ENCODE measurements around the gene GPRC5B.

GPRC5B gene

DNA sequence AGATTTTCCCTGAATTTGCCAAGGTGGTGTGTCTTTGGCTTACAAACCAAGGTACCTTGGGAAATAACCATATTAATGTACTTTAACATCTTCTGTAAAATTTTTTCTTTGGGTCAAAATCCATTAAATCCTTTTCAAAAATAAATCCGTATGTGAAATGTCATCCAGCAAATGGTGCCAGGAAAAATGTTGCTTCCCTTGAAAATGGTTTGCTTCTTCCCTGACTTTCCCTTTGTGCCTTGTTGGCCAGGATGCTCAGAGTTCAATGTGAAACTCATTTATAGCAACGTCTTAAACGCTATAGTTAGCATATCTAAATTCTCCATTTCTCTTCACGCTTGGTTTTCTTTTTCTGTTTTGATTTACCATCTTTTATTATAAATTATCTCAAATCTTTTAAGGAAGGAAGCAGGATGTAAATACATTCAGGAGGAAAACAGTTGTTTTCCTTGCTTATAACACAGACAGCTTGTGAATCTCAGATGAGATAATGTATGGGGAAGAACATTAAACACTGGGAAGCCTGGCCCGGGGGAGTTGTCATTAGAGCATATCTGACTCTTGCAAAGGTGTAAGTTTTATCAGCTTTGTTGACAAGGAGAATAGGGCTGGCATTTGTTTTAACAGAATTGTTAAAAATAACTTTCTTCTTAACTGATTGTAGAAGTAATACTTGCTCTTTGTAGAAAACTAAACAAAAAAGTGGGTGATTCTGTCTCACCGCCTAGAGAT, 42.1 kb downstream of the GPRC5B start:
- no peak for DNase-seq

DNA sequence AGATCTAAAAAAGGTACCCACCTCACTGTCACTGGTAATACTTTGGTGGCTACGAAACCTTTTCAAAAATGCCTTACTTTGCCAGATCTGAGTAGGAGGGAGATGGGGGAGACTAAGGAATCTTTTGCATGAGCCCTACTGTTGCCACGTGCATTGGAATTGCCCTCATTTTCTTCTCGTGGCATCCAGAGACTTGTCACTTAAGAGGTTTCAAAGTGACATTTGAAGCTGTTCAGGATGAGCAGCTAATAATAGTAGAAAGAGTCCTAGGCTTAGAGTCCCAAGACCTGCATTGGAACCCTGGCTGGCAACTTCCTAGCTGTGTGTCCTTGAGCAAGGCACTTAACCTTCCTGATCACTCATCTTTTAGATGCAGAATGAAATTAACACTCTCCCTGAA, 43.5 kb downstream of the GPRC5B start:
- DNase-seq = no peak

DNA sequence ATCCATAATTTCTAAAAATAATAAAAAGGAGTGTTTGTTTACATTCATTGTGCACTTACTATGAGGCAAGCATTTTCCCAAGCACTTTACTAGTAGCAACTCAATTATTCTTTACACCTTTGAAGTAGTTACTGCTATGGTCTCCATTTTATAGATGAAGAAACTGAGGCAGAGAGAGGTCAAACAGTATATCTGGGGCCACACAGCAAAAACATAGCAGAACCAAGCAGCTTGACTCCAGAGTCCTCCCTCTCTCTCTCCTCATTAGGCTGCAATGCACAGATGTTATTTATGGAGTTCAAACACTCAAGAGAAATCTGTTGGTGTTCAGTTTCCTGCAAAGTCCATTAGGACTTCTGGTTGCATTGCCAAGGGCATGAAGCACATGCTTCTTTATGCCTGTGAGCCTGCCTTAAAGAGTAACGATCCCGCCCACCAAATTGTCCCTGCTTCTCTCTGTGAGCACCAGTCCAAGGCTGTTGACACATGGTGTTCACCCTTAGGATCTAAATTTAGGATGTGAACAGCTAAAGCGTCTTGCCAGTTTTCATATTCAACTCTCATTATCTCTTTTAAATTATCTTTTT, 44.0 kb downstream of the GPRC5B start:
- DNase-seq = peak; percentile 90

DNA sequence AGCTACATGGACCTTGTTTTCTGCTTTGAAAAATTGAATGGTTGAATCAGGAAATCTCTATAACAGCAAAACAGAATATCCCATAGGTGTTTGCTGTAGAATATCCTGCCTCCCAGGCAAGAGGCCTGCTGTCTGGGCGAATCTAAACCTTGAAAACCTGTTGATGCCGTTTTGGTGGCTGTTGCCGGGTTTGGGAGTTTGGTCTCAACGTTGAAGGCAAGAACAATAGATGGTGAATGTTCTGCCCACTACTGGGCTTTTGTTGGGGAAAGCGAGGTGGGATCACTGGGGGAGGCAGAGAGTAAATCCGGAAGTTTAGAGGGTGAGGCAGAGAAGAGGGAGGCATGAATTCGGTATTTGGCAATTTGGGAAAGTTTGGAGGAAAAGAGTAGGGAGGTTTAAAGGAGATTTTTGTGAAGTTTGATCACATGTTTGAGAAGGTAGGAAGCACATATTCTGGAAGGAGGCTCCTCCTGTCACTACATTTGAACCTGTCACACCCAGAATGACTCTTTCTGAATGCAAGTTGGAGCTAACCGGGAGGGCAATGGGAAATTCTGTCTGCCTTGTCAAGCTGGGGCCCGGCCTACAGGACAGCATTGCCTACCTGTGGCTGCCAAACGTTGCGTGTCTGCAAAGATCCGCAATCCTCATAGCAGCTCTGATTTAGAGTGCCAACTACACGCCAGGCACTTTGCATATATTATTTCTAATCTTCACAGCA, 46.5 kb downstream of the GPRC5B start:
- DNase-seq = no peak

DNA sequence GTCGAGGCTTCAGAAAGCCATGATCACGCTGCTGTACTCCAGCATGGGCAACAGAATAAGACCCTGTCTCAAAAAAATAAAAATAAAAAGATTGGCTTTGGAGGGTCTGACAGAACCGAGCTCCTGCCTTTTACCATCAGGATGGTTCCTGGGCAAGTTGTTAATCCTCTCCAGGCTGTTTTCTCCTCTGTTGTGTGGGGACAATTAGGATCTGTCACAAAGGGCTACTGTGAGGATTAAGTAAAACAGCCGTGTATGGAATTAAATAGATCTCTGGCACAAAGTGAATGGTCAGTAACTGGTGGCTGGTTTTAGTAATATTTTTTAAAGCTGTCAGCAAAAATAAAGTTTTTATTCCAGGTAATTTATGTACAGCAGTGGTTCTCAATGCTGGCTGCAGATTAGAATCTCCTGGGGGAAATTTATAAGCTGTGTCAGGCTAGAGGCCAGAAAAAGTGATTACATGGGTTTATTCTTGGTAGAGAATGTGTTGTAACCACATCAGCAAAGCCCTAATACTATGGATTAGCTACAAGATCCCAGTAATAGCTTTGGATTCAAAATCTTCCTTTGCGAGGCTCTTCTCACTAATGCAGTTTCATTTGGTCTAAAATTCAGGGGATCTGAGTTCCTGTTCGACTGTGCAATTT, 47.2 kb downstream of the GPRC5B start:
- DNase-seq = no peak

DNA sequence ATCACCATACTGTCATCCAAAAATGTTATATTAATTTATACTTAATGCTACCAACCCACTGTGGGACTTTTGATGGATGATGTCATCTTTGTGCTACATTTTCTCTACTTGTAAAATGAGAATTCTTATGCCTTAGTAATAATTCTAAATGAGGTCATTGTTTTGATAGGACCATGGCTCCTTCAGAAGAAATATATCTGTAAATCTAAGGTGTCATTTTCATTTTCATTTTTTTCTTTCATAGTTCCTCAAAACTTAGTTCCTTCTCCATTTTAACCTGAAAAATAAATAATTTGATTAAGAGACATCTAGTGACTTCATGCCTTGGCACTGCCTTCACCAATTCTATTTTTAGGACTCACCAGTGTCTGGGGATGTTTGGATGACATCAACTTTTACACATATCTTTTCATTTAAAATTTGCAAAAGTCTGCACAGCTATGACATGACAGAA, 48.7 kb downstream of the GPRC5B start:
- DNase-seq = no peak

DNA sequence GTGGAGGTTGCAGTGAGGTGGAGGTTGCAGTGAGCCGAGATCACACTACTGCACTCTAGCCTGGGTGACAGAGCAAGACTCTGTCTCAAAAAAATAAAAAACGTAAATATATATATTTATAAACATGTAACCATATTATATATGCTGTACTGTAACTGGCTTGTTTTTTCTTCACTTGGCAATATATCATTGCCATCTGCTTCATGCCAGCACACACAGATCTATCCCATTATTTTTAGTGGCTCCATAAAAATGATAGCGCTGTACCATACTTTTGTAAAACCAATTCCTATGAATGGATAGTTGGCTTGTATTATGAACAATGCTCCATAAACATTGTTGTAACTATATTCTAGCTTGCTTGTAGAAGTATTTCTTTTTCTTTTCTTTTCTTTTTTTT, 49.5 kb downstream of the GPRC5B start:
- no peak for DNase-seq

DNA sequence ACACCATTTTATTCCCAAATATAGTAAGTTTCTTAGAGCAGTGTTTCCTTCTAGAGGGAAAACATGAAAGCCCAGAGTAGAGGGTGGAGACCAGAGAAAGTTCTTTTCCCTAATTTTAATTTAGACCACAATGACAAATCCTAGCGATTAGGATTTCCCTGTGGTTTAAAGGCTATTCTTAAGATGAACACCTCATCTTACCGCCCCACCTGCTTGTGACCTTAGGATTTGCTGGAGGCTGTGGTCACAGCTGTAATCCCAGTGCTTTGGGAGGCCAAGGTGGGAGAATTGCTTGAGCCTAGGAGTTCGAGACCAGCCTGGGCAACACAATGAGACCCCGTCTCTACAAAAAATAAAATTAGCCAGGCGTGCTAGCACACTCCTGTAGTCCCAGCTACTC, 51.1 kb downstream of the GPRC5B start:
- no peak for DNase-seq

DNA sequence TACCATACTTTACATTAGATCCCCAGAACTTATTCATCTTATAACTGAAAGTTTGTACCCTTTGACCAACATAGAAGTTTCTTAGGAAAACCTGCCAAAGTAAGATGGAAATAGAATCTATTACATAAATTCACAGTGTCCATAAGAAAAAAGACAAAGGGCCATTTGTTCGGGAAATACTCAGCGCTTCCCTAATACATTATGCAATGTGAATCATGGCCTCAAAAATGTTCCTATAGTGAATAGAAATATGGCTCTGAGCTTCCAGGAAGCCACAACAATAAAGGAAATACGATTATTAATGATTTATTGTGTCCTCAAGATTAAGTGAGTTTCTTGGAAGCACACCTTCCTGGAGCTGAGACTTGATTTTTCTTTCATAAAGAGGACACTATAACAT, 51.5 kb downstream of the GPRC5B start:
- no peak for DNase-seq

DNA sequence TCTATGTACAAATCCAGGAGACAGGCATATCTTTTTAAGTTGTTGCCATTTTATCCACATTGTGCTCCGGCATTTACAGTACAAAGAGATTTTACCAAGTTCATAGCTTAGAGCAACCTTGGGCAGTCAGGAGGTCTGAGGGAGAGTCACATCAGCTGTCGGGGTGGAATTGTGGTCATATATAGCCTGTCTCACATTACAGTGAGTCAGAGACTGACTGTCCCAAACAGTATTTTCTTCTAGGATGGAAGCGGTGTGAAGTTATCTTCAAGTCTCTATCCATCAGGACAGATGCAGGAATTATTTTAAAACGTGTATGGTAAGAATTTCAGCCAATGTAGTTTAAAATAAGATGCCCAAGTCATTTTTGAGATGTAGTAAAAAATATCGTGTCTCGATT, 53.0 kb downstream of the GPRC5B start:
- no peak for DNase-seq

DNA sequence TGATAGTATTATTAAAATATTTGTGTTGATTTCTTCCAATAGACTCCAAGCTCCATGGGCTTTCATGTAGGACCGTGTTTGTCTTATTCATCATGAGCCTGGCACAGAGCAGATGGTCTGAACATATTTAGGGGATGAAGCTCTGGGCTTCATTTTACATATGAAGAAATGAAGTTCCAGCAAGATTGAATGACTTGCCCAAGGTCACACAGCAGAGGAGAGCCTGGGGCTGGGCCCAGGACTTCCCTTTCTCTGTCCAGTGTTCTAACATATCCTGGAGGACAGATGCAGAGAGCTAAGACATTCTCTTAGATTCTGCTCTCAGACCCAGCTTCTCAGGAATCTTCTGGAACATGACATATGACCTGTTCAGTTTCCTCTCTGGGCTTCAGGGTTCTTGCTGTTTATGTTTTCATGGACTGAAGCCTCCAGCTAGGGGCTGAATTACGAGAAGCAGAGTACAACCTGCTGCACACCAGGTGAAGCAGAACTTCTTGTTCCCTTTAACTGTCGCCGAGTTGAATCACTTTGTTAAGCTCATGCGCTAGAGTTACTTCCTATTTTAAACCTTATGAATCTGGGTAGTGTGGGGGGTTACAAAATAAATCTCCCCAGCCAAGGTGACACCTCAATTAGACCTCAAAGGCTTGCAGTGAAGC, 53.6 kb downstream of the GPRC5B start:
- DNase-seq = no peak

DNA sequence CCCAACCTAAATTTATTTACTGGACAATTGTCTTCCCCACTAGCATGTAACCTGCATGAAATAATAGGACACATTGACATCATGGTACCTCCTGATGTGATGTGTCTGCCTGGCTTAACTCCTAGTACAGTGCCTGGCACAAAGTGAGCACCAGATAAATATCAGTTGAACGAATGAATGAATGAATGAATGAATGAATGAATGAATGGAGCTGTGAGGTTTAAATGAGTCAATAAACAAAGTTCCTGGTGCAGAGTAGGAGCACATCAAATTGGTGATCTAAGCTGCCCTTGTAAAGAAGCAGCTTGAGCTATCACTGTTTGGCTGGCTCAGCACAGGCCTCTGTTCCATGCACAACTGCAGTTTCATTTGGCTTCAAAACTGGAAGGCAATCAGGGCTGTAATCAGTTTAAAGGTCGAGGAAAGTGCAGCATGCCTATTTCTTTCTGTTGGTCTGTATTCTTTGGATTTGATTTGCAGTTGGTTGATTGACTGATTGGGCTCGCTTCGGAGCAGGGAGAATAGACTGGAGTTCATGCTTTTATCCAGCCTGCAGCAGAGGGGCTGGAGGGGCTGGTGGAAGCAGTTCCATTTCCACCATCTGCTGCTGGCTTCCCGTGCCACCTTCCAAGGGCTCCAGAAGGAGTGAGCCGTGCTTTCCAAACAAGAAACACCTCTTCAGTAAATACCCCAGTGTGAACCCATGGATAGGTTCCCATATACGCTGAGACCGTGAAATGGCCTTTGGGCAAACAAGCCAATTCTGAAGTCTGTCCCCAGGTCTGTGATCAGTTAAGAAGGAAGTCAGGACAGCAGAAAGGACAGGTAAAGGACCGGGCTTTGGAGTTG, 54.6 kb downstream of the GPRC5B start:
- DNase-seq = no peak

DNA sequence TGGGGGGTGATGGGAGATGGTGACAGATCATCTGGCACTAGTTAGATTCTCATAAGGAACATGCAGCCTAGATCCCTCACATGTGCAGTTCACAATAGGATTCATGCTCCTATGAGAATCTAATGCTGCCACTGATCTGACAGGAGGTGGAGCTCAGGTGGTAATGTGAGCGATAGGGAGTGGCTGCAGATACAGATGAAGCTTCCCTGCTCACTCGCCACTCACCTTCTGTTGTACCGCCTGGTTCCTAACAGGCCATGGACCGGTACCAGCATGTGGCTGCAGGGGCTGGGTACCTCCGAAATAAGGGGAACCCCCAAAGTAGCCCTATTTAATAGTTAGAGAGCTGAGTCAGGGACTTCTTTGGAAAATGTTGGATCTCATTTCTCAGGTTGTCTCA, 60.4 kb downstream of the GPRC5B start:
- no peak for DNase-seq

DNA sequence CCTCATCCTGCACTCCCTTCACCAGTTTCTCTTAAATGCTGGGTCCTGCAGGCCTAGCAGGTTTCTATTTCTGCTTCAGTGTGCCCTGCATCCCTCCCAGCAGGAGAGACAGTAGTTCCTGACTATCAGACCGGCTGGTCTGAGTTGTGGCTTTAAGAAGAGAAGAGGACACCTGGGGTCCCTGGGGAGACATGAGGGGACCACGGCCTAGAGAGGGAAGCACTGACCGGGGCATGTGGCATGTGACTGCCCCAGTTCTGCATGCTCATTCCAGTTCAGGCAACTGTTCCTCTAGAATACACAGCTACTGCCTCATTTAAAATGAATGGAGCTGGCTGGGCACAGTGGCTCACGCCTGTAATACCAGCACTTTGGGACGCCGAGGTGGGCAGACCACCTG, 61.3 kb downstream of the GPRC5B start:
- DNase-seq = no peak

DNA sequence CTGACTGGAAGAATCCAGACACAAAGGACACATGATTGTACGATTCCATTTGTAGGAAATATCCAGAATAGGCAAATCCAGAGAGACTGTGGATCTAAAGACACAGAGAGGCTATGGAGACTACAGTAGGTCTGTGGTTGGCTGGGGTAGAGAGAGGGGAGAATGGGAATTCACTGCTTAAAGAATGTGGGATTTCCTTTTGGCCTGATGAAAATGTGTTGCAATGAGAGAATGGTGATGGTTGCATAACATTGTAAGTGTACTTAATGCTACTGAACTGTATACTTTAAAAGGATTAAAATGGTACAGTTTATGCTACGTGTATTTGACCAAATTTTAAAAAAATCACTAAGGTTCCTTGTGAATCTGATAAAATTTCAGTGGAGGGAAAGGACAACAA, 62.1 kb downstream of the GPRC5B start:
- DNase-seq = no peak

DNA sequence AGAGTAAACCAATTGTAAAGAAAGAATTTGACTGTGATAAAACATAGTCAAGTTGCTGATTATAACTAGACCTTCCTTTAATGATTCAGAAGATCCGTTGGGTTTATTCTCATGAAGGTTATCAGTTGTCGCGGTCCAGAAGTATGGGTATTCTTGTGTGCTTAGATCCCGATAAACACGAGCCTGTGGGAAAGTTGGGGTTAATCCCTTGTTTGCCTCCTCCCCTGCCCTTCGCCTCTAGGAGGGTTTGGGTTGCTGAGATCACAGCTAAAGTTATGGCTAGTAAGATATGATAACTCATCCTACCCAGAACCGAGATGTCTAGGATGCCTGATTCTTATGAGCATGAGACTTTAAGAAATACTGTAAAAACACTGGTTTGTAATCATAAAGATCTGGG, 66.8 kb downstream of the GPRC5B start:
- DNase-seq = no peak

DNA sequence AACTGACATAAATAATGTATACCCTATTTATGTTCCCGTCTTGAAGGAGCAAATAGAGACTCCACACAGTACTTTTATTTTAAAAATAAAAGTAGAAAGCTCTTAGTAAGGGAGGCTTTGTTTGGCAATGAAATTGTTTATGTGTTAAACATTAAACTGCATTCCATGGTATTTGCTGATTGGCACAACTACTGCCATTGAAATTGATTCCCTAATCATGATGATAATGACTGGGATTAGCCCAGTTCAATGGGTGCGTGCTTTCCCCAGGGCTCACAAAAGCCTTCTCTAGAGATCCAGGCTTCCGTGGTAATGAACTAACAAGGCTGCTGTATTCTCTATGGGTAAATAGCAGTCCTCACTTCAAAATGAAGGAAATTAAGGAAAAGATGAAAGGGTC, 67.5 kb downstream of the GPRC5B start:
- no peak for DNase-seq

DNA sequence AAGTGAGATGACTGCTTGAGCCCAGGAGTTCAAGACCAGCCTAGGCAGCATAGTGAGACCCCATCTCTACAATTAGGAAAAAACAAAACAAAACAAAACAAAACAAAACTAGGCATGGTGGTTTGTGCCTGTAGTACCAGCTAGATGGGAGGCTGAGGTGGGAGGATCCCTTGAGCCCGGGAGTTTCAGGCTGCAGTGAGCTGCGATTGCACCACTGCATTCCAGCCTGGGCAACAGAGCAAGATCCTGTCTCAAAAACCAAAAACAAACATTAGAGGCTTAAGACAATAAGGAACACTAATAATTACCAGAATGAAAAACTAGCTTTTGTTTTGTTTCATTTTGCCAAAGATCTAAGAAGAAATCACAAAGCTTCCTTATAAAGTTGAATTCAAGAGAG, 69.2 kb downstream of the GPRC5B start:
- DNase-seq = no peak

DNA sequence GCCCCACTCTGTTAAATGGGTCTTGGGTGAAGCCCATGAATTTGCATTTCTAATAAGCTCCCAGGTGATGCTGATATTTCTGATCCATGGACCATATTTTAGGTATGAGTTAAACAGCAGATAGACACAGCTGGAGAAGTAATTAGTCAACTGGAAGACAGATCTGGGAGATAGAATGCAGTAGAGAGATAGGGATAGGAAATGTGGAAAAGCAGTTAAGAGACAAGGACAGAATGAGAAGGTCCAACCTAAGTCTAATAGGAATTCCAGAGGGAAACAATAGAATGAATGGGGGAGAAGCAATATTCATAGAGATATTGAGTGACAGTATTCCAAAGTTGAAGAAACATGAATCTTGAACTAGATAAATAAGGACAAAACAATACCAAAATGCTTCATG, 71.7 kb downstream of the GPRC5B start:
- DNase-seq = no peak

DNA sequence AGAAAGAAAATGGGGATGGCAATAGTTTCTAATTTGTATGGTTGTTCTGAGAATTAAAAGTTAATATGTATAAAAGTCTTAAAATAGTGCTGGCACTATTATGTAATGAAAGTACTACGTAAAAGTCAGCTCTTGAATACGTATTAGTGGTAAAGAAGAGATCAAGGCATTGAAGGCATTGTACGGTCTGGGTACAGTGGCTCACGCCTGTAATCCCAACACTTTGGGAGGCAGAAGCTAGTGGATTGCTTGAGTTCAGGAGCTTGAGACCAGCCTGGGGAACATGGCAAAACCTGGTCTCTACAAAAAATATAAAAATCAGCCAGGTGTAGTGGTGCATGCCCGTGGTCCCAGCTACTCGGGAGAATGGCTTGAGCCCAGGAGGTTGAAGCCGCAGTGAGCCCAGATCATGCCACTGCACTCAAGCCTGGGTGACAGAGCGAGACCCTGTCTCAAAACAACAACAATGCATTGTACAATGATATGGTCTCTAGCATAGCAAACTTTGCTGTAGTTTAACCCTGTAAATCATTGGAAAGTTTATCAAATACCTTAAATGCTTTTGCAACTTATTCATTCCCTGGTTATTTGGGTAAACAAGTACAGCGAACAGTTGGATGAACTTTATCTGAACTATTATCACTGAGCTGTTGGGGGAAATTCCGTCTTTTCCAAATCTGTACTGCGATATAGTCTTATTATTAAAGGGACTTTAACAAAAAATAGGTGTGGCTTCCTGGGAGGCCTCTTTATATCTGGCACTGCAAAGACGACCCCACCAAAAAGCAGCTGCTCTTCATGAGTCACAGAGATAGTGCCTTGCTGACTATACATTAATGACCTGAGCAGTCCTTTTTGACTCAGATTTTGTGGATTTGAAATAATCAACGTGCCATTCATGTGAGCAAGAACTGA, 73.6 kb downstream of the GPRC5B start:
- no peak for DNase-seq

DNA sequence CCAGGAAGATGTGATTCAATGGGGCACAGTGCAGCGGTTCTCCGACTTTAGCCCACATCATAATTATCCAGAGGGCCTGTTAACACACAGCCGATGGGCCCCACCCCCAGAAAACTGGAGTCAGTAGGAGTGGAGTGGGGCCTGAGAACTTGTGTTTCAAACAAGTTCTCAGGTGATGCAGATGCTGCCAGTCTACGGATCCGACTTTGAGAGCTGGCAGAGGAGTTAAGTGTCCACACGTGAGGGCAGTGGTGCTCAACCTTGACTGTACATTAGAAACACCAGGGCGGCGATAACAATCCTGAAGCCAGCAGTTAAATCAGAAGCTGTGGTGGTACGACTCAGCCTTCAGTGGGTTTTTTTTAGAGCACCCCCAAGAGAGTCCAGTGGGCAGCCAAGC, 75.0 kb downstream of the GPRC5B start:
- no peak for DNase-seq

Measured in NCI-H510A (cell line).